Sigmoid colon (tissue), 3 donors: ENCODE data around the gene U2SURP.

Experiments used
- CTCF ChIP-seq, 4 experiments: fragments of 450-650 bp in 3 of 4; fragments of 200-600 bp in 1 of 4; IDR thresholded peaks; one replicate each; pipeline ENCODE4 v1.5.1; 2016 to 2019; ENCODE audit warnings: antibody characterized with exemption in 4 of 4, mild to moderate bottlenecking in 3 of 4, moderate library complexity in 2 of 4
- POLR2A ChIP-seq, 2 donors: fragments of 450-650 bp; IDR thresholded peaks; one replicate each; pipeline ENCODE4 v1.6.1; 2016; ENCODE audit warnings: antibody characterized with exemption in 2 of 2, mild to moderate bottlenecking in 2 of 2, moderate library complexity in 2 of 2

GRCh38 chr3:143011705-143012104 lies 10.3 kb downstream of the U2SURP start:
- no peak for TF ChIP-seq CTCF (IDR thresholded peaks at IDR 0.05)
- no peak for TF ChIP-seq POLR2A (IDR thresholded peaks at IDR 0.05)
